Chondrocyte (in vitro differentiated cells): ENCODE results near the gene PRICKLE2. TPM values are rescaled to one million over a fixed set of nuclear protein-coding genes. Genes with fewer than 3 reads are reported as not detected.
A peak's percentile ranks its signal among the peaks of the same experiment; 100 is the strongest.

Source experiments
- DNase-seq: peaks from one replicate; pipeline ENCODE4 v3.0.0; 2021; ENCODE audit warnings: mixed read lengths, low spot score
- H3K27ac Mint-ChIP-seq: one replicate; pipeline ENCODE4 v1.8.0; 2021; ENCODE audit warnings: mild to moderate bottlenecking, moderate library complexity, mixed read lengths; ENCODE audit not compliant: unreplicated experiment
- H3K27me3 Mint-ChIP-seq: 2 replicates; pipeline ENCODE4 v1.8.0; 2021; ENCODE audit warnings: low read depth, mixed read lengths
- H3K36me3 Mint-ChIP-seq: 2 replicates; pipeline ENCODE4 v1.8.0; 2021; ENCODE audit warnings: low read depth, mixed read lengths
- H3K4me1 Mint-ChIP-seq: 2 replicates; pipeline ENCODE4 v1.8.0; 2021; ENCODE audit warnings: low read depth, mild to moderate bottlenecking, mixed read lengths
- H3K4me3 Mint-ChIP-seq: one replicate; pipeline ENCODE4 v1.8.0; 2021; ENCODE audit warnings: mild to moderate bottlenecking, moderate library complexity, mixed read lengths; ENCODE audit not compliant: unreplicated experiment
- H3K9me3 Mint-ChIP-seq: 2 replicates; pipeline ENCODE4 v1.8.0; 2021; ENCODE audit warnings: low read depth, mixed read lengths
- CTCF ChIP-seq: fragments of 200-600 bp; sonication (generic); IDR thresholded peaks from 2 replicates; pipeline ENCODE4 v1.5.0; 2021; ENCODE audit warnings: antibody characterized with exemption, mild to moderate bottlenecking, moderate library complexity
- total RNA-seq: library from RNA; stranded (reverse); gene quantifications from 3 replicates; pipeline ENCODE4 v1.2.1, GENCODE V29; 2021

Gene PRICKLE2
- total RNA-seq, 1 donor from 2014 or later = 48.2 TPM

DNA sequence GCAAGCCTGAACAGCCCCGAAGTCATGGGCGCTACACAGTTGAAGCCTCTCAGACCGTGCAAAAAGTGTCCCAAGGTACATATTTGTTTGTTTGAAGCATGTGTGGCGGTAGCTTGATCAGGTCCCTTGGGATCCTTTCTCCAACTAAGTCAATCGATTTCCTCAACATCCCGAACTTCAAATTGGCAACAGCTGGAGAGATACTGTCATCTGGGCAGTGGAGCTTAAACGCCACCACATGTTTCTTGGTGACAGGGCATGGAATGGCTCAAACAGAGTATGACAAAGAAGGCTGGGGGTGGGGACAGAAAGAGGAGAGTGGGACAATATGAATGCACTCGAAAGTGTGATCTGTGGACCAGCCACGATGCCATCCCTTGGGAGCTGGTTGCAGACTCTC is 117.0 kb downstream of the PRICKLE2 start:
- no peak overlapping the region for H3K27ac Mint-ChIP-seq
- peaks cover 50% of the 10 kb centered on the region for H3K4me1 Mint-ChIP-seq

DNA sequence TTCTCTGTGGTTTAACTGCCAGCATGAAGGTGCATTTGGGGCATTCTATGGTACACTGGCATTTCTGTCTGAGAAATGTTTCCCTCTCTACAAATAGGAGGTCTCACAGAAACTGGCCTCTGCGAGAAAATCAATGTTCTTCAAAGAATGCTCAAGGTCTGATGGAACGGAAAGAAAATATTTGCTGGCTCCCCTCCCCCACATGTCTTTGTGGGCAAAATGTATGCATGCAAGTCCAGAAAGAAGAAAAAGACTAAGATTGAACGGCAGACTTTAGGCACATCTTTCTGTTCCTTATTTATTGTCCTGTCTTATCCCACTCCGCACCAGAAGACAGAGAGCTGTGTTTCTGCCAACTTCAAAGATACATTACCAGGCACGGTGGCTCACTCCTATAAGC is 118.1 kb downstream of the PRICKLE2 start:
- no peak overlapping the region for H3K4me3 Mint-ChIP-seq

More for the DNA sequence above, 117.0 kb downstream of the PRICKLE2 start:
- H3K9me3 Mint-ChIP-seq = no peaks in the 10 kb centered on the region
- H3K4me3 Mint-ChIP-seq = no peak overlapping the region
- no peak for TF ChIP-seq CTCF
- no peaks in the 10 kb centered on the region for H3K27me3 Mint-ChIP-seq
- no peak for DNase-seq
- H3K36me3 Mint-ChIP-seq = peaks cover 21% of the 10 kb centered on the region

GRCh38 chr3:64105816-64106215 is 119.5 kb downstream of the PRICKLE2 start:
- no peaks in the 10 kb centered on the region for H3K9me3 Mint-ChIP-seq
- H3K27me3 Mint-ChIP-seq = no peaks in the 10 kb centered on the region
- H3K4me1 Mint-ChIP-seq = peaks cover 50% of the 10 kb centered on the region
- no peak overlapping the region for H3K4me3 Mint-ChIP-seq
- no peak overlapping the region for H3K27ac Mint-ChIP-seq
- no peak for DNase-seq
- no peak for TF ChIP-seq CTCF
- peaks cover 20% of the 10 kb centered on the region for H3K36me3 Mint-ChIP-seq

More for the DNA sequence above, 118.1 kb downstream of the PRICKLE2 start:
- no peak for DNase-seq
- peaks cover 19% of the 10 kb centered on the region for H3K36me3 Mint-ChIP-seq
- H3K9me3 Mint-ChIP-seq = no peaks in the 10 kb centered on the region
- peaks cover 50% of the 10 kb centered on the region for H3K4me1 Mint-ChIP-seq
- no peaks in the 10 kb centered on the region for H3K27me3 Mint-ChIP-seq
- no peak for TF ChIP-seq CTCF
- H3K27ac Mint-ChIP-seq = no peak overlapping the region

- peaks cover 13% of the 10 kb centered on the region for H3K36me3 Mint-ChIP-seq
- no peak overlapping the region for H3K4me3 Mint-ChIP-seq
- no peaks in the 10 kb centered on the region for H3K9me3 Mint-ChIP-seq
- no peak overlapping the region for H3K27ac Mint-ChIP-seq
- DNase-seq = no peak
- H3K4me1 Mint-ChIP-seq = peaks cover 41% of the 10 kb centered on the region
- no peak for TF ChIP-seq CTCF
- no peaks in the 10 kb centered on the region for H3K27me3 Mint-ChIP-seq
Measured at GRCh38 chr3:64104691-64105111, 120.6 kb downstream of the PRICKLE2 start.

DNA sequence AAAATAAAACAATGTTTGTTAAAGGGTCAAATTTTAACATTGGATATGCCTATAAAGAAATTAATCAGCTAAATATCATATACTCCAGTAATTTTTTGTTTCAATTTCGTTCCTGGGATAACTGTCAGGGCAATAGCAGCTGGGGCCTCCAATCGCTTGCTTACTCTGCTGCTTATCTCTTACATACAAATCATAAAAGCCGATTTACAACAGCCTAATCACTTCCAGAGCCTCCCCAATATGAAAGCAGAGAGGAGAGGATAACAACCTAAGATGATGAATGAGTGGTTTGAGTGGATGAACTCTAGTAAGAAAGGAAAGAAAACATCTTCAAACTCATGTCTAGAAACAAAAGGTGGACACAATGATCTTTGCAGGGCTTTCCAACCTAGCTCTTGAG is 121.3 kb downstream of the PRICKLE2 start:
- H3K27ac Mint-ChIP-seq = peak overlapping the region; percentile 9

More for the DNA sequence above, 121.3 kb downstream of the PRICKLE2 start:
- Mint-ChIP-seq H3K4me1 (peaks cover 35% of the 10 kb centered on the region), H3K9me3 (no peaks in the 10 kb centered on the region), H3K36me3 (peaks cover 18% of the 10 kb centered on the region), H3K4me3 (no peak overlapping the region), H3K27me3 (no peaks in the 10 kb centered on the region)
- no peak for TF ChIP-seq CTCF
- no peak for DNase-seq
